Measurements from ENCODE around the gene SLC9C2. TPM values are rescaled to one million over a fixed set of nuclear protein-coding genes. Genes with fewer than 3 reads are reported as not detected.
A peak's percentile ranks its signal among the peaks of the same experiment; 100 is the strongest.
"Not testable (repeated sequence)": the region's sequence is repeated elsewhere in the genome, so short reads cannot be mapped to it uniquely, and the experiment has no call there.

SLC9C2 gene
- polyA plus RNA-seq, 4 donors, result 0.18 to 0.52 (median 0.18) TPM; not detected in 1

DNA sequence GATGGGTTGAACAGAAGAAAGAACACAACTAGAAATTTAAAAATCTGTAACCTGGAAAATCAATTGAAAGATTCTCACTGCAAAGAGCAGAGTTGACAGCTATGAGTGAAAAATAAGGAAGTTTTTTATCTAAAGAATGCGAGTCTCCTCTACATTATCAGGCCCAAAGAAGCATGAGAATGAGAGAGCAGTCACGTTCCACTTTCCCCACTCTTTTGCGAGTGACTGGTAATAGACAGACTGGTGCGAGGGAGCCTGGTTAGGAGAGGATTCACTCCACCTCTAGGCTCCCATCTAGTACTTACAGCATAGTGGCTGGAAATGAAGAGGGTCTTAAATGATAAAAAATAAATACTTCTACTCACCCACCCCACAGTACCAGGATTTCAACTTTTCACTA lies 73.8 kb downstream of the SLC9C2 start:
- no peak for DNase-seq (ENCODE audit: low read depth in 4 of 4, low spot score in 2 of 4)

DNA sequence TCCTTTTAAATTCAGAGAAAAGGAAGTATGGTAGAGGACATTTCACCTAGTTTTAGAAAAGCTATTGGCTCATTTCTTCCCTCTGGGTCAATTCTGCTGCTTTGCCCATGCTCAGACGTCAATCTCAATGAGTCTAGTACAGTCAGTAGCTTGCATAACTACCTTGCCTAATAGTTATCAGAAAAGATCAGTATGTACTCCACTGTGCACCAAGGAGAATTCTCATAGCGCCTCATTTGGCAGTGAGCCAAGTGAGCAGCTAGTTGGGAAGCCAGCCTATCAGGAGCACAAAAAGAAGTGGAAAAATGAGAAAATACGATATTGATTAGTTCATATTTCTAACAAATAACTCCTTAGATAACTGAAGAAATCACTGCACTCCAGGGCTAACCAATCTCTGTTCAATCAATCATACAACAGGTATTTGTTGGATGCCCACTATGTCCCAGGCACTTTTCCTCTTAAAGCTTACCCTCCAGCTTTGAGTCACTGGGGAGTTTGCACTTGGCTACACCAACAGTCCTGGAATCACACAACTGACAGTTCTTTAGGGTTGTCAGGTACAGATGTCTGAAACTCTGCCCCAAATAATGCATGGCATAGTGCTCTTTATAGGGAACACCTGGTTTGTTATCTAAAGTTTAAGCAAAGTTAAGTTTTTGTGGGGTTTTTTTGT lies 75.6 kb downstream of the SLC9C2 start:
- no peak for DNase-seq (ENCODE audit: low read depth in 4 of 4, low spot score in 2 of 4)

DNA sequence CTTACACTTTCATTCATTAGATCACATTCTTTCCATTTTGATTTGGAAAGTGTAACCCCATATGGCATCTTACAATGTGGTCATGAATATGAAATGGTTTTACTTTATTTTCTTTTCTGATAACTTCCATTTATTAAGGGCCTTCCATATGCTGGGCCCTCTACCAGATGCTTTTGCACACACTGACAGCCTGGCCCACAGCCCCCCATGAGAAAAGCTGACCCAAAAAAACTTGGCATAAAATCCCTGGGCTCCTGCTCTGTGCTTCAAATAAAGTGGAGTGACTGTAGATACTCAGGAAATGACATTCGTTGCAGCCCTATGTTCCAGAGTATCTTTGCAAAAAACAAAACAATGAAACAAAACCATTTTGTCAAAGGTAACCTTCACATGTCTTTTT lies 76.9 kb downstream of the SLC9C2 start:
- no peak for DNase-seq (ENCODE audit: low read depth in 4 of 4, low spot score in 2 of 4)

DNA sequence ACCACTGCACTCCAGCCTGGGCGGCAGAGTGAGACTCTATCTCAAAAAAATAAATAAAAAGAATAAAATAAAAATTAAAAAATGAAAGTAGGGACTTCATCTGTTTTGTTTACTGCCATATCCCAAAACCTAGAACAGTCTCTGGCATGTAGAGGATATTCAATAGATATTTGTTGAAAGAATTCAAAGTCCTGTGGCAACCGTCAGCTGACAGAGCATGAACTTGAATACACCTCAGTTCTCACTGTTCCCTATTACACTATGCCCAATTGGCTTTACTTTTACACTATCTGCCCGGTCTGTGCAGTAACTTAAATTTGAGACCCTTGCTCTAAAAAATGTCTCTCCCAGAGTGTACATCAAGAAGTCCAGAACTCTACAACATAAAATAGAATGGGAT lies 79.5 kb downstream of the SLC9C2 start:
- no peak for DNase-seq (ENCODE audit: low read depth in 4 of 4, low spot score in 2 of 4)

- DNase-seq (ENCODE audit: low read depth in 4 of 4, low spot score in 2 of 4), result no peak
Measured at GRCh38 chr1:173520799-173521198, 82.1 kb downstream of the SLC9C2 start.

DNA sequence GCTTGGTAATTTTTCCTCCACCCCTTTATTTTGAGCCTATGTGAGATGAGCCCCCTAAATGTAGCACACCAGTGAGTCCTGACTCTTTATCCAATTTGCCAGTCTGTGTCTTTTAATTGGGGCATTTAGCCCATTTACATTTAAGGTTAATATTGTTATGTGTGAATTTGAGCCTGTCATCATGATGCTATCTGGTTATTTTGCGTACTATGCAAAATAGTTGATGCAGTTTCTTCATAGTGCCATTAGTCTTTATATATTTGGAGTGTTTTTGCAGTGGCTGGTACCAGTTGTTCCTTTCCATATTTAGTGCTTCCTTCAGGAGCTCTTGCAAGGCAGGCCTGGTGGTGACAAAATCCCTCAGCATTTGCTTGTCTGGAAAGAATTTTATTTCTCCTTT lies 88.4 kb downstream of the SLC9C2 start:
- DNase-seq (ENCODE audit: low read depth in 4 of 4, low spot score in 2 of 4), result not testable (repeated sequence)

DNA sequence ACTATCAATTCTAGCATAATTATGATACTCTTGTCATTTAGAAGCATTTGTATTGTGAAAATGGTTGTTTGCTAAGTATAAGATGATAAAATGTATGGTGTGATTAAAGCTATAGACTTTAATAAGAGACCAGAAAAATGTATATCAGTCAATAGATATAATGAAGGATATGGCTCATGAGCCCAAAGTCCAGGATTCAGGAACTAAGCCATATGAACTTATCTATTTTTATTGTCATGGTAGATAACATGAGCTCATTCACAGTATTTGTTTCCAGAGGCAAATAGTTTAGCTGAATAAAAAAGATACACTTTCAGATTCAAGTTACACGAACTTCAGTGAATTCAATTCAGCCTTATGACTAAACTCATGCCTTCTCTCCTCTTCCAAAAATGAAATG lies 93.1 kb downstream of the SLC9C2 start:
- no peak for DNase-seq (ENCODE audit: low read depth in 4 of 4, low spot score in 2 of 4)

DNA sequence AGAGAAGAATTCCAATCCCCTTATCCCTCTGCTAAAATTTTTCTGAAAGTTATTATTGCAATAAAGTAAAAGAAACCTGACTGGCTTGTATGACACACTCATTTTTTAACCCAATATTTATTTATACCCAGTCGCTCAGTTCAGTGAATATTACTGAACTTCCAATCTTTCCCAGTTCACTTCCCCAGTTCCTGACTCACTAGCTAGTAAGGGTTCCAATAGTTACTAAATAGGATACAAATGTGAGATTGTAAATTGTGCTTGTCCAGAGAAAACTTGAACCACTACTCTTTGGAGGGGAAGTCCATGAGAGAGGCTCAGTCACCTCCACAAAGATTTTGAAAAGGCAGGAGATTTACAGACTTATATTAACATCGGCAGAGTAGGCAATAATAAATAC lies 94.3 kb downstream of the SLC9C2 start:
- no peak for DNase-seq (ENCODE audit: low read depth in 4 of 4, low spot score in 2 of 4)

DNA sequence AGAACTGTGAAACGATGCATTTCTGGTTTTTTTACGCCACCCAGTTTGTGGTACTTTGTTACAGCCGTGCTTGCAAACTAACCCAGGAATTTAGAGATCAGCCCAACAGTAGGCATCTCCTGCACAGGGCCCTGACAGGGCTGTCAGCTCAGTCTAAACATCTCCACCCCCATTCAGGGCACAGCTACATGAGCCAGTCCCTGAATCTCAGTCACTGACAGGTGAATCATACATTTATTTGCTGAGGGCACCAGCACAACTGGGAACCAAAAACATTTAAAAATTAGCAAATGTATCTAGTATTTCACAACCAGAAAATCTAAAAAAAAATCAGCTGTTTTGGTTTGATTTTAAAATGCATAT lies 95.0 kb downstream of the SLC9C2 start:
- DNase-seq (ENCODE audit: low read depth in 4 of 4, low spot score in 2 of 4), result peak in 2 of 4 donors; percentile 24 to 47

DNA sequence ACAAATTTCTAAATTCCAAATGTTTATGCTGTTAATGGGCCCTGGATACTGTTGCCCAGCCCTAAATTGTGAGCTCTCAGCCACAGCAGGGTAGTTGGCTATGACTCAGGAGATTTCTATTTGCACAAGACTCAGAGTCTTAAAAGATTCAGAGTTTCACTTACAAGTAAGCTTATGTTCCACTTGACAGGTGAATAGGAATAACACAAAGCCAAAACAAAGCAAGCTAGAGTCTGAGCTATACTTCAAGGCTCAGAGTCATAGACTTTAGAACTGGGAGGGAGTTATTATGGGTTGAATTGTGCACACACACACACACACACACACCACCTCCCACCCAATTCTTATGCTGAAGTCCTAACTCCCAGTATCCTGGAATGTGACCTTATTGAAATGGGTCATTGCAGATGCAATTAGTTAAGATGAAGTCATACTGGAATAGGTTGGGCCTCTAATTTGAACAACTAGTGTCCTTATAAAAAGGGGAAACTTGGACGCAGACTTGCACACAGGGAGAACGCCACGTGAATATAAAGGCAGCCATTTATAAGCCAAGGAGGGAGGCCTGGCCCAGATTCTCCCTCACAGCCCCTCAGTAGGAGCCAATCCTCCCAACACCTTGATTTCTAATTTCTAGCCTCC lies 95.5 kb downstream of the SLC9C2 start:
- peak; percentile 50 to 84 (median 58) for DNase-seq (ENCODE audit: low read depth in 4 of 4, low spot score in 2 of 4)

- no peak for DNase-seq (ENCODE audit: low read depth in 4 of 4, low spot score in 2 of 4)
Measured at GRCh38 chr1:173506437-173506836, 96.4 kb downstream of the SLC9C2 start.

DNA sequence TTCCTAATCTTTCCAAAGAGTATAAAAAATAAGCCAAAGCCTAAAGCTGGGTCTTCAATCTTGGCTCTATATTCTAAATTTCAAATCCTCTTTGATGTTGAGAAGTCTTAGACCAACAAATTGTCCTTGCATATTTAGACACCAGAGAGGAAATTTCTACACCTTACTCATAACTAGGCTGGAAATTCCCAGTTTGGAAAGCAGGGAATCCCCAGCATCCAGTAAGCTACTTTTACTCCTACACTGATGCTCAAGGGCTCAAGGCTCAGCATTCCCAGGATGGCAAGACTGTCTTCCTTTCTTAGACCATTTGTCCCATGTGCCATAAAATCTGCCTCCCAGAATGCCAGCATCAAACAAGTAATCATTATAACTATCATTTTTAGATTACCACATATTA lies 97.5 kb downstream of the SLC9C2 start:
- no peak for DNase-seq (ENCODE audit: low read depth in 4 of 4, low spot score in 2 of 4)

DNA sequence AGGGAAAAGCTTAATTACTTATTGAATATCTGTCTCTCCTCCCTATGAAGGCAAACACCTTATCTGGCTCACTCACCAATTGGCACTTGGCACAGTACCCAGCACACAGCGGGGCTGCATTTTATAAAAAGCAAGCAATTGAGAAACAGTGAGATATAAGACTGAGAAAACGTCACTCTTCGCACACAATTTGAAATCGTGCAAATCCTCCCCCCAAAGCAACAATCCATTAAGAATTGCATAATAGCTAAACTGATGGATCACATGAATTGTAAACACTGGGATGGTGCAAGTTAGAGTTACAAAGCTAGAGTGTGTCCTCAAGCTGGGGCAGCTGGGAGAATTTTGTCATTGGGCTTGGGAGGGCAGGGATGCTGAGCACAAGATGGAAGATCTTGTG lies 98.6 kb downstream of the SLC9C2 start:
- no peak for DNase-seq (ENCODE audit: low read depth in 4 of 4, low spot score in 2 of 4)

GRCh38 chr1:173503391-173503790 lies 99.5 kb downstream of the SLC9C2 start:
- no peak for DNase-seq (ENCODE audit: low read depth in 4 of 4, low spot score in 2 of 4)

- no peak for DNase-seq (ENCODE audit: low read depth in 4 of 4, low spot score in 2 of 4)
Measured at GRCh38 chr1:173502104-173502503, 100.8 kb downstream of the SLC9C2 start.

DNA sequence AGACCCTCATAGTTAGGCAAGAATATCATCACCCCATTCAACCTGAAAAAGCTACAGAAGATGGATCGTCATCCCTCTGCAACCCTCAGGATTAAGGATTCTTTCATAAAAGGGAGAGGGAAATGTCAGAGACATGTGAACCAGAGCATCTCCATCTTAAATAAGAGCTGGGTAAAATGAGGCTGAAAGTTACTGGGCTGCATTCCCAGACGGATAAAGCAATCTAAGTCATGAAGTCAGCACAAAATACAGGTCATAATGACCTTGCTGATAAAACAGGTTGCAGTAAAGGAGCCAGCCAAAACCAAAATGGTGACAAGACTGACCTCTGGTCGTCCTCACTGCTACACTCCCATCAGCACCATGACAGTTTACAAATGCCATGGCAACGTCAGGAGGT lies 103.1 kb downstream of the SLC9C2 start:
- DNase-seq (ENCODE audit: low read depth in 4 of 4, low spot score in 2 of 4), result no peak

DNA sequence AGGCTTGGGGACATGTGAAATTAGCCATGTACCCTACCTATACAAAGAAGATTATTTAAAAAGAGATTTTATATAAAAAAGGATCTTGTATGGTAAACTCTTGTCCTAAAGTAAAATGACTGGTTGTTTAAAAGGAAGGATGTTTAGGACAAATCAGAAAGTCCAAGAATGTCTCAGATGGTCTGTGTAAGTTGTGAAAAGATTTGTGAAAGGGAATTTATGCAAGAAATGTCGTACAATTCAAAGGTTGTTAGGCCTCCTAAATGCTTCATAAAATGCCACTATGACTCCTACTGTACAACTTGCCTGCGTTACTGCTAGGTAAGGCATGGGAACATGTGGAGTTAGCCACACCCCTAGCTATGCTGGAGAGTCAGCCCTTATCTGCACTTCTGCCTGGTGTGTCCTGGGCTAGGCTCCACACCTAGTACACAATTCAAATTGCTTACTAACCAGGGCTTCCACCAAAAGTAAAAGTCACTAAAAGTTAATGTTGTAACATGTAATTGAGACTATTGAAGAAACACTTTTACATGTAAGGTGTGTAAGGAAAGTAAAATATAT lies 106.0 kb downstream of the SLC9C2 start:
- no peak for DNase-seq (ENCODE audit: low read depth in 4 of 4, low spot score in 2 of 4)

DNA sequence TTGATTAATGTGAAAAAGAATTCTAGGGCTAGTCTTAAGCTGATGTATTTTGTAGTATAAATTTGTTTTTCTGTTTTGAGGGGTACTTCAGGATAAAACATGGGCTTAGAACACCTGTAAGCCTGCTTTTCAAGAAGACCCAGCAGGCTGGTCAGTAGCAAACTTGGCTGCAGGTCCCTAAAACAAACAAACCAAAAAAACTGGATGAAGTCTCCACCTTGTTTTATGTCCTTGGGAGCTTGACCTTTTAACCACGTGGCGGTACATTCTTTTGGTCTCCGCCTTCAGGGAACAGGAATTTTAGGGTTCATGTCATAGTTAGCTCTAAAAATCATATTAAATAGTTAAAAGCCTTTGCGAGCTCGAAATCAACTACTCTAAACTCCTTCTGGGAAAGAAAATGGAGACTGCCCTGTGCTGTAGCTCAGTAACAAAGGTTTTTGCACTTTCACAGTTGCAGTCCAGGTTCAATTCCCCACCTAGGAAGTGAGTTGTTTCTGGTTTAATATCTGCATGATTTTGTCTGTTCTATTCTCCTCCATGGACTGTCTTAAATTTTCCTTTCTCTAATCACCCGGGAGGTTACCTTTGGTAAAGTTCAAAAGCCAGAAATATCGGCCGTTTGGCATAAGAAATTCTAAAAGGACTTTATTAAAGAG lies 107.1 kb downstream of the SLC9C2 start:
- no peak for DNase-seq (ENCODE audit: low read depth in 4 of 4, low spot score in 2 of 4)

DNA sequence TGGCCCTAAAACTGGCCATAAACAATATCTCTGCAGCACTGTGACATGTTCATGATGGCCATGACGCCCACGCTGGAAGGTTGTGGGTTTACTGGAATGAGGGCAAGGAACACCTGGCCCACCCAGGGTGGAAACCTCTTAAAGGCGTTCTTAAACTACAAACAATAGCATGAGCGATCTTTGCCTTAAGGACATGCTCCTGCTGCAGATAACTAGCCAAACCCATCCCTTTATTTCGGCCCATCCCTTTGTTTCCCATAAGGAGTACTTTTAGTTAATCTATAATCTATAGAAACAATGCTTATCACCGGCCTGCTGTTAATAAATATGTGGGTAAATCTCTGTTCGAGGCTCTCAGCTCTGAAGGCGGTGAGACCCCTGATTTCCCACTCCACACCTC lies 109.7 kb downstream of the SLC9C2 start:
- not testable (repeated sequence) for DNase-seq (ENCODE audit: low read depth in 4 of 4, low spot score in 2 of 4)

- no peak for DNase-seq (ENCODE audit: low read depth in 4 of 4, low spot score in 2 of 4)
Measured at GRCh38 chr1:173491508-173491907, 111.4 kb downstream of the SLC9C2 start.

- DNase-seq (ENCODE audit: low read depth in 4 of 4, low spot score in 2 of 4), result no peak
Measured at GRCh38 chr1:173489929-173490328, 112.9 kb downstream of the SLC9C2 start.

DNA sequence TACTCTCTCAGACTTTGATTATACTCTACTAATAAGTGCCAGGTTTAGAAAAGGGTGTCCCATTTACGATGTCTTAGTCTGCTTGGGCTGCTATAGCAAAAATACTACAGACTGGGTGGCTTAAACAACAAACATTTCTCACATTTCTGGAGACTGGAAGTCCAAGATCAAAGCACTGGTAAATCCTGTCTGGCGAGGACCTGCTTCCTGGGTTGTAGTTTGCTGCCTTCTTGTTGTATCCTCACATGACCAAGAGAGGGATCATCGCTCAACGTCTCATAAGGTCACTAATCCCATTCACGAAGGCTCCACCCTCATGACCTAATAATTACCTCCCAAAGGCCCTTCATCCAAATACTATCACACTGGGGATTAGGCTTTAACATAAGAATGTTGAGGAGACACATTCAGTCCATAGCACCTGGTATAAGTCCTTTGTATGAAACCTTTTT lies 113.7 kb downstream of the SLC9C2 start:
- DNase-seq (ENCODE audit: low read depth in 4 of 4, low spot score in 2 of 4), result no peak
